B cell (primary cell): ENCODE data around the gene ZRANB1. TPM values are rescaled to one million over a fixed set of nuclear protein-coding genes. Genes with fewer than 3 reads are reported as not detected.

Experiments used
- ATAC-seq: fragments of 200-7000 bp; cut with Tn5 transposase; one replicate; pipeline ENCODE4 v1.10.0; 2021; ENCODE audit warnings: low read depth, mild to moderate bottlenecking, moderate number of reproducible peaks, moderate library complexity
- CTCF ChIA-PET: fragments of 350-600 bp; sonication (Branson Sonifier 250); formaldehyde crosslinking; loops from one replicate; lab custom pipeline; 2021; ENCODE audit warnings: antibody characterized with exemption, inconsistent platforms; lab: Charles Lee
- POLR2A ChIA-PET: fragments of 350-600 bp; sonication (Branson Sonifier 250); formaldehyde crosslinking; loops from one replicate; lab custom pipeline; 2021; ENCODE audit warnings: antibody characterized with exemption; lab: Charles Lee
- DNase-seq: peaks from one replicate; pipeline ENCODE4 v3.0.0; 2013
- H2AFZ ChIP-seq: 2 replicates; pipeline ENCODE4 v1.6.1; 2012; ENCODE audit warnings: mild to moderate bottlenecking, low read depth, low read length; ENCODE audit not compliant: insufficient read depth, poor library complexity, severe bottlenecking
- H3K27ac ChIP-seq, 2 donors: 1 replicate in 1 of 2; 2 replicates in 1 of 2; pipeline ENCODE4 v1.5.1; 2012 to 2013; ENCODE audit warnings: low read length in 2 of 2, mild to moderate bottlenecking in 2 of 2, moderate library complexity in 1 of 2
- H3K27me3 ChIP-seq, 4 experiments: fragments of 200-600 bp in 1 of 4; sonication (generic) in 1 of 4; replicated peaks in 1 of 4; 1 replicate in 2 of 4; 2 replicates in 2 of 4; pipeline versions ENCODE4 v1.6.1 to v1.7.0; 2013 to 2016; ENCODE audit warnings: low read length in 3 of 4, mild to moderate bottlenecking in 2 of 4, mixed read lengths in 1 of 4, moderate library complexity in 1 of 4; ENCODE audit not compliant: insufficient read depth in 4 of 4, control insufficient read depth in 3 of 4; ENCODE audit errors: control extremely low read depth in 1 of 4
- H3K36me3 ChIP-seq, 2 experiments: replicated peaks in 1 of 2; 1 replicate in 1 of 2; 2 replicates in 1 of 2; pipeline versions ENCODE4 v1.6.1 to v1.7.1; 2013; ENCODE audit warnings: low read length in 1 of 2; ENCODE audit not compliant: insufficient read depth in 2 of 2, control insufficient read depth in 1 of 2; ENCODE audit errors: control extremely low read depth in 1 of 2, extremely low read depth in 1 of 2
- H3K4me1 ChIP-seq, 2 donors: fragments of 200-600 bp in 1 of 2; sonication (generic) in 1 of 2; 1 replicate in 1 of 2; 2 replicates in 1 of 2; pipeline versions ENCODE4 v1.5.1 to v1.6.1; 2013 to 2017; ENCODE audit warnings: low read length in 2 of 2; ENCODE audit not compliant: control insufficient read depth in 2 of 2, insufficient read depth in 2 of 2
- H3K4me2 ChIP-seq: replicated peaks from 2 replicates; pipeline ENCODE3; 2012; ENCODE audit warnings: mild to moderate bottlenecking, low read depth, low read length; ENCODE audit not compliant: poor library complexity, severe bottlenecking
- H3K4me3 ChIP-seq, 5 experiments: fragments of 200-600 bp in 1 of 5; sonication (generic) in 1 of 5; 1 replicate in 3 of 5; 2 replicates in 2 of 5; pipeline versions ENCODE4 v1.5.1 to v1.7.0; 2011 to 2016; ENCODE audit warnings: low read length in 4 of 5, mild to moderate bottlenecking in 4 of 5, low read depth in 2 of 5, control low read depth in 1 of 5, moderate library complexity in 1 of 5; ENCODE audit not compliant: insufficient read depth in 1 of 5; ENCODE audit errors: control extremely low read depth in 1 of 5, extremely low read depth in 1 of 5
- H3K79me2 ChIP-seq: fragments of 200-600 bp; sonication (generic); one replicate; pipeline ENCODE4 v1.6.0; 2016; ENCODE audit warnings: low read length; ENCODE audit not compliant: control insufficient read depth, insufficient read depth
- H3K9ac ChIP-seq: fragments of 200-600 bp; sonication (generic); 2 replicates; pipeline ENCODE4 v1.6.1; 2017; ENCODE audit warnings: mild to moderate bottlenecking, low read length, moderate library complexity
- H3K9me3 ChIP-seq, 3 donors: one replicate each; pipeline versions ENCODE4 v1.6.1 to v1.7.1; 2013; ENCODE audit warnings: low read length in 2 of 3; ENCODE audit not compliant: control insufficient read depth in 2 of 3, insufficient read depth in 1 of 3; ENCODE audit errors: control extremely low read depth in 1 of 3
- H4K20me1 ChIP-seq: 2 replicates; pipeline ENCODE4 v1.6.0; 2012; ENCODE audit warnings: mild to moderate bottlenecking, low read length; ENCODE audit not compliant: insufficient read depth, control insufficient read depth, poor library complexity, severe bottlenecking
- H3K27ac Mint-ChIP-seq: one replicate; pipeline ENCODE4 v1.8.0; 2021; ENCODE audit warnings: mixed read lengths
- H3K27me3 Mint-ChIP-seq: one replicate; pipeline ENCODE4 v1.8.0; 2021; ENCODE audit warnings: mixed read lengths
- H3K4me1 Mint-ChIP-seq: one replicate; pipeline ENCODE4 v1.8.0; 2021; ENCODE audit warnings: mixed read lengths
- H3K4me3 Mint-ChIP-seq: one replicate; pipeline ENCODE4 v1.8.0; 2021; ENCODE audit warnings: mixed read lengths
- H3K9me3 Mint-ChIP-seq: one replicate; pipeline ENCODE4 v1.8.0; 2022; ENCODE audit warnings: mixed read lengths; ENCODE audit not compliant: insufficient read depth
- CTCF ChIP-seq: fragments of 200-600 bp; IDR thresholded peaks from one replicate; pipeline ENCODE4 v1.8.0; 2022; ENCODE audit warnings: antibody characterized with exemption, mild to moderate bottlenecking
- EZH2 ChIP-seq: IDR thresholded peaks from 2 replicates; pipeline ENCODE4 v1.6.1; 2012; ENCODE audit warnings: borderline replicate concordance, low read depth, mild to moderate bottlenecking, moderate library complexity, low read length; ENCODE audit not compliant: insufficient read depth, poor library complexity, severe bottlenecking
- WGBS: methylation state at CpG from one replicate; pipeline ENCODE4 v1.1.5; 2013; ENCODE audit warnings: missing lambda C conversion rate; ENCODE audit not compliant: insufficient coverage; 5-methylcytosine and 5-hydroxymethylcytosine counted together
- intact Hi-C: fragments of 100-400 bp; cut with micrococcal nuclease; formaldehyde crosslinking; loops from one replicate; pipeline ENCODE4 v1.10.0; 2022
- polyA plus RNA-seq: library from polyadenylated mRNA; depleted of rRNA; stranded (reverse); fragments of >200 nt; gene quantifications from 2 replicates; pipeline ENCODE4 v1.2.3, GENCODE V29; 2012
- total RNA-seq, 2 donors: library from RNA; stranded (reverse); fragments of 120-200 nt in 1 of 2; gene quantifications; 1 replicate in 1 of 2; 2 replicates in 1 of 2; pipeline versions ENCODE4 v1.2.3 to v1.2.4, GENCODE V29; 2013 to 2022

The ZRANB1 gene
- total and polyA plus RNA-seq, 2 donors (not counting 1 experiment from before 2014, with no cell fraction given), result 6.5 to 28.0 TPM

DNA sequence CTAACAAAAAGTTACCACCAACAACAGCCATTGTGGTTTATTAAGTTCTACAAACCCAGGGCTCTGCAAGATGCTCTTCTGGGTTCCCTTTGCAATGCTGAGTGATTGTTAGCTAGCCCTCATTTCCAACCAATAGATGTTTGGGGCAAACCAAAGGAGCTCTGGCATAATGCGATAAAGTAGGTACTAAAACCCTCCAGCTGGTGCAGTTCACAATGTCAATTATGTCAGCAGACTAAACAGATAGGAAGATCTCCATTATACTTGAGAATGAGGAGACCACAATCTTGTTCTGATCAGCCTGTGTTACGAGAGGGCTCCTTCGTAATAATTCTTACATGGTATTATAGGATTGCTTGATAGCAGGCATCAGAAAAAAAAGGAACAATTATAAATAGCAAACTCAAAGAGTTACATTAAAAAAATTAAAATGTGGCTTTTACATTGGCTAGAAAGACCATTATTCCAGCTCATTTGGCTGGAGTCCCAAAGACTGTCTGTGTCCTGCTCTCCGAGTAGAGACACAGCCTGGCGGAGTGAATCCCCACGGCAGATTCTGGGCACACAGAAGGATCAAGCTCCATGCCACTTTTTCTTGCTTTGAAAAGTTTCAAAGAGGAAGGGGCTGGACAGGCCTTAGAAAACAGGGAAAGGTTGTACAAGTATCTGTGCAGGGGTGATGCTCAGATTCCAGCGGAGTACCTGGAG is 93.8 kb downstream of the ZRANB1 start:
- H3K4me3 ChIP-seq, result no peak overlapping the region
- no peak for ATAC-seq
- no peak overlapping the region for H3K9ac ChIP-seq
- H3K27me3 Mint-ChIP-seq, result peaks cover 25% of the 10 kb centered on the region
- no peak overlapping the region for H3K27ac ChIP-seq
- no peaks in the 10 kb centered on the region for H3K4me1 Mint-ChIP-seq
- no peak for TF ChIP-seq CTCF
- TF ChIP-seq EZH2, result no peak
- H3K36me3 ChIP-seq, result no peaks in the 10 kb centered on the region
- no peak overlapping the region for H2AFZ ChIP-seq
- 97% methylated on average over 4 of the region's 7 CpGs for WGBS
- DNase-seq, result no peak
- intact Hi-C loops, result no loop called here
- peaks cover 0 to 4% (median 0%) of the 10 kb centered on the region in 4 experiments for H3K27me3 ChIP-seq
- H3K4me3 Mint-ChIP-seq, result no peak overlapping the region
- ChIA-PET POLR2A (no interaction called here), CTCF (interaction anchor here (1.4 kb wide), 1 partner anchor 12 kb away, joined by 4 read pairs; no protein-coding TSS in a partner anchor)
- H3K79me2 ChIP-seq, result no peaks in the 10 kb centered on the region
- no peak overlapping the region for H3K4me2 ChIP-seq
- H3K9me3 ChIP-seq, result no peaks in the 10 kb centered on the region
- no peak overlapping the region for H3K27ac Mint-ChIP-seq
- no peaks in the 10 kb centered on the region for H4K20me1 ChIP-seq
- no peaks in the 10 kb centered on the region for H3K9me3 Mint-ChIP-seq
- no peaks in the 10 kb centered on the region for H3K4me1 ChIP-seq

DNA sequence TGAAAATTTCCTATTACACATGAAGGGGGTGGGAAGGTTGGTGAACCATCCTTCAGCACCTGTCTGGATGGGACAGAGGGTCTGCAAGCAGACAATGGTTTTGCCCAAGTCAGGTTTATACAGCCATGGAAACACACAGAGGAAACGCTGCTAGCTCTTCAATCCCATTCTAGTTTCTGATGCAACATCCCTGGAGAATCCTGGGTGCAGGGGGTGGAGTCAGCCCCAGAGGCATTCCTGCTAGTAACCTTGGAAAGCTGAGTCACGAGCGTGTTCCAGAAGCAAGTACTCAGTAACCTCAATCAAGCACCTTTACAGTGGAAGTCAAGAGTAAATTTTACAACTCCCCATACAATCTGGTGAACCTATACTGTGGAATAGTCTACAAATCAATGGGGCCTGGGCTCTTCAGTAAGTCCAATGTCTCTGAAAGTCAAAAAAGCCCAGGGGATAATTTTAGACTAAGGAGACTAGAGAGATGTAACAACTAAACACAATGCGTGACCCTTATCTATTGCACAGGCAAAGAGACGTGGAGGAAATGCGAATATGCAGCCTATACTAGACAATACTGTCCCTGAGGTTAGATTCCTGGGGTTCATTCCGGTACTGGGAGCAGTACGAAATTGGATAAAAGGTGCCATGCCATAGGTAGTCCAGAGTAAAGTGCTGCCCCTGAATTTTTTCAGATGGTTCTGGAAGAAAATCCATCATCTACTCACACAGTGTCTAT is 95.4 kb downstream of the ZRANB1 start:
- H3K4me1 Mint-ChIP-seq, result no peaks in the 10 kb centered on the region

More for the DNA sequence above, 95.4 kb downstream of the ZRANB1 start:
- no peak overlapping the region for H3K27ac ChIP-seq
- no peaks in the 10 kb centered on the region for H3K79me2 ChIP-seq
- CTCF ChIA-PET, result no interaction called here
- no peak overlapping the region for H3K4me2 ChIP-seq
- ATAC-seq, result no peak
- no peaks in the 10 kb centered on the region for H4K20me1 ChIP-seq
- Mint-ChIP-seq H3K27ac (no peak overlapping the region), H3K4me3 (no peak overlapping the region), H3K9me3 (no peaks in the 10 kb centered on the region), H3K27me3 (peaks cover 26% of the 10 kb centered on the region)
- no peaks in the 10 kb centered on the region for H3K36me3 ChIP-seq
- no peak overlapping the region for H3K4me3 ChIP-seq
- H2AFZ ChIP-seq, result no peak overlapping the region
- peaks cover 0 to 4% (median 0%) of the 10 kb centered on the region in 4 experiments for H3K27me3 ChIP-seq
- no peak for DNase-seq
- H3K4me1 ChIP-seq, result no peaks in the 10 kb centered on the region
- H3K9ac ChIP-seq, result no peak overlapping the region
- POLR2A ChIA-PET, result no interaction called here
- 100% methylated on average over 5 of the region's 8 CpGs for WGBS
- H3K9me3 ChIP-seq, result no peaks in the 10 kb centered on the region
- intact Hi-C loops, result no loop called here
- TF ChIP-seq EZH2, result no peak
- TF ChIP-seq CTCF, result no peak
